Vagina (tissue), 2 donors: ENCODE data around the gene DENND1C. TPM values are rescaled to one million over a fixed set of nuclear protein-coding genes. Genes with fewer than 3 reads are reported as not detected.

Source experiments
- DNase-seq, 2 donors: peaks; one replicate each; pipeline ENCODE4 v3.0.0-alpha.2; 2017; ENCODE audit errors: extremely low spot score in 2 of 2
- H3K27ac ChIP-seq: fragments of 200-600 bp; sonication (generic); one replicate; pipeline ENCODE4 v1.5.1; 2019
- H3K27me3 ChIP-seq: fragments of 200-600 bp; sonication (generic); one replicate; pipeline ENCODE4 v1.5.1; 2019
- H3K36me3 ChIP-seq, 2 donors: fragments of 200-600 bp; sonication (generic); one replicate each; pipeline ENCODE4 v1.5.1; 2017 to 2019
- H3K4me1 ChIP-seq: fragments of 200-600 bp; sonication (generic); one replicate; pipeline ENCODE4 v1.5.1; 2019
- H3K4me3 ChIP-seq, 2 donors: fragments of 200-600 bp; sonication (generic); 1 replicate in 1 of 2; 2 replicates in 1 of 2; pipeline ENCODE4 v1.5.1; 2016 to 2019
- H3K9me3 ChIP-seq: fragments of 200-600 bp; sonication (generic); one replicate; pipeline ENCODE4 v1.5.1; 2019
- POLR2A ChIP-seq, 2 donors: fragments of 450-650 bp; IDR thresholded peaks; one replicate each; pipeline ENCODE4 v1.6.1; 2017; ENCODE audit warnings: antibody characterized with exemption in 2 of 2, mild to moderate bottlenecking in 2 of 2, moderate library complexity in 2 of 2
- POLR2AphosphoS5 ChIP-seq, 2 donors: sonication (generic); formaldehyde crosslinking; IDR thresholded peaks; one replicate each; pipeline ENCODE4 v1.9.0; 2017; ENCODE audit warnings: antibody characterized with exemption in 2 of 2, mild to moderate bottlenecking in 2 of 2, low read depth in 1 of 2; ENCODE audit not compliant: insufficient read depth in 1 of 2
- intact Hi-C: fragments of 100-400 bp; cut with DNase I; formaldehyde crosslinking; loops from one replicate; pipeline ENCODE4 v1.15.1; 2023
- small RNA-seq: library from RNA; depleted of rRNA; stranded (forward); fragments of <200 nt; gene quantifications from one replicate; pipeline ENCODE3, GENCODE V24; 2016
- total RNA-seq: library from RNA; depleted of rRNA; stranded (reverse); fragments of >200 nt; gene quantifications from one replicate; pipeline ENCODE4 v1.2.3, GENCODE V29; 2016
- TF ChIP-seq, protein P1 (sequence below), 3 experiments: fragments of 450-650 bp in 2 of 3; fragments of 200-600 bp in 1 of 3; sonication (generic) in 1 of 3; IDR thresholded peaks; one replicate each; pipeline ENCODE4 v1.5.1; 2017 to 2019; ENCODE audit warnings: antibody characterized with exemption in 3 of 3, mild to moderate bottlenecking in 2 of 3, moderate library complexity in 2 of 3

Gene DENND1C
- total RNA-seq, 1 donor from 2014 or later = 2.9 TPM

DNA sequence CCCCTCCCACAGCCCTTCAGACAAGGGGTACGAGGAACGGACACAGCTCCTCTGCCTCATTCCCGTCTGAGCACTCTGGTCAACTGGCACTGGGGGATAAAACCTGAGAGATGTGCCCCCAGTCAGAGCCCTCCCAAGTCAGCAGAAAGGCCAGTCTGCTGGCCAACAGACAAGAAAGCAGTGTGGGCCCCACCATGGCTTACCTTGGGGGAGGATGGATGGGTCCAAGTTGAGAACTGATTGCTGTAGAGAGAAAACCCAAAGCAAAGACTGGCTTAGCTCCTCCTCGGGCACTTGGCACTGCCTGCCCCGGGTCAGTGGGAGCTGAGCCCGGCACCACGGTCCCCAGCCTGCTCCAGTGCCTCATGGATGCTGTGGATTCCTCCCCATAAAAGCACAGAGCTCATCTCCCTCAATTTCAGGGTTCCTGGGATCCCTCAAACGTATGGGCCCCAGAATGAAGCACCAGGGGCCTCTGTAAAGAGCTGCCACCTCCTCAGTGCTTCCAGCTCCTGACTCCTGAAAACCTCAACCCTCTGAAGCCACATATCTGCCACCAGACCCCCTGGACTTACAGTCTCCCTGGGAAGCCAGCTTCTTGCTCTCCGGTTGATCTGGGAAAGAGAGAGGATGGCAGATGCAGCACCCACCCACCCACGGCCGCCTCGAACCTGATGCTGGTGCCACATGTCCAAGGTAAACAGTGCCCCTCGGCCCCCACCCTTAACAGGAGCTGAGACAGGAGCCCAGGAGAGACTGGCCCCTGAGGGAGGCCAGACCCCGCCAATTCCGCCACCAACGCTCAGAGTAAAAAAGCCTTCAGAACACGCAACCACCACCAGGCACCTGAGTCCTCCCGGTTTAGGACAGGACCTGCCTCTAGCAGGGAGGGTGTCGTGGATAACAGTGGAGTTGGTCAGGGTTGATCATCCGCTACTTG is 60.2 kb downstream of the DENND1C start:
- intact Hi-C loops = loop anchor here (5.0 kb wide), 1 partner anchor 316 kb away; the partner anchor contains the start of genes GPR108 and TRIP10
- H3K9me3 ChIP-seq = no peaks in the 10 kb centered on the region
- peaks cover 0 to 52% of the 10 kb centered on the region in 2 donors for H3K36me3 ChIP-seq
- no peak overlapping the region for H3K4me3 ChIP-seq
- H3K27me3 ChIP-seq = no peaks in the 10 kb centered on the region
- no peak for DNase-seq
- no peak overlapping the region for H3K27ac ChIP-seq
- TF ChIP-seq, protein P1, sequence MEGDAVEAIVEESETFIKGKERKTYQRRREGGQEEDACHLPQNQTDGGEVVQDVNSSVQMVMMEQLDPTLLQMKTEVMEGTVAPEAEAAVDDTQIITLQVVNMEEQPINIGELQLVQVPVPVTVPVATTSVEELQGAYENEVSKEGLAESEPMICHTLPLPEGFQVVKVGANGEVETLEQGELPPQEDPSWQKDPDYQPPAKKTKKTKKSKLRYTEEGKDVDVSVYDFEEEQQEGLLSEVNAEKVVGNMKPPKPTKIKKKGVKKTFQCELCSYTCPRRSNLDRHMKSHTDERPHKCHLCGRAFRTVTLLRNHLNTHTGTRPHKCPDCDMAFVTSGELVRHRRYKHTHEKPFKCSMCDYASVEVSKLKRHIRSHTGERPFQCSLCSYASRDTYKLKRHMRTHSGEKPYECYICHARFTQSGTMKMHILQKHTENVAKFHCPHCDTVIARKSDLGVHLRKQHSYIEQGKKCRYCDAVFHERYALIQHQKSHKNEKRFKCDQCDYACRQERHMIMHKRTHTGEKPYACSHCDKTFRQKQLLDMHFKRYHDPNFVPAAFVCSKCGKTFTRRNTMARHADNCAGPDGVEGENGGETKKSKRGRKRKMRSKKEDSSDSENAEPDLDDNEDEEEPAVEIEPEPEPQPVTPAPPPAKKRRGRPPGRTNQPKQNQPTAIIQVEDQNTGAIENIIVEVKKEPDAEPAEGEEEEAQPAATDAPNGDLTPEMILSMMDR (IDR thresholded peaks at IDR 0.05) = no peak
- H3K4me1 ChIP-seq = peaks cover 38% of the 10 kb centered on the region

DNA sequence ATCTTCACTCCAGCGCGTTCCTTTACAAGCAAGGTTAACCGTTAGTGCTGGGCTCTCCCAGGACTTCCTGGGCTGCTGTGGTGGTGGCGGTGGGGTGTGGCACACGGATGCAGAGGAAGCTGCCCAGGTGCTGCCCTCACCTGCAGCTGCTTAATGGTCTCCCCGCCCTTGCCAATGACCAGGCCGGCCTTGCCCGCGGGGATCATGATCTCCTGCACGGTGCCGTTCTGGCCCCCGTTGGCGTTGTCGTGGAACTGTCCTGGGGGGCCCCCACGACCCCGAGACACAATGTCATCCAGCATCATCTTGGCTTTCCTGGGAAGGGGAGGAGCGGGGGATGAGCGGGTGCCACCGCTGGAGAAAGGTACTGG is 63.0 kb downstream of the DENND1C start:
- Histone ChIP-seq H3K36me3 (peaks cover 0 to 76% of the 10 kb centered on the region in 2 donors), H3K27me3 (no peaks in the 10 kb centered on the region), H3K9me3 (no peaks in the 10 kb centered on the region), H3K27ac (no peak overlapping the region), H3K4me1 (peaks cover 28% of the 10 kb centered on the region), H3K4me3 (no peak overlapping the region)
- DNase-seq = no peak
- intact Hi-C loops = no loop called here
- TF ChIP-seq POLR2A (IDR thresholded peaks at IDR 0.05) (no peak), POLR2AphosphoS5 (IDR thresholded peaks at IDR 0.05; ENCODE audit: insufficient read depth in 1 of 2, low read depth in 1 of 2) (no peak)
- TF ChIP-seq, protein P1 (IDR thresholded peaks at IDR 0.05) = no peak

DNA sequence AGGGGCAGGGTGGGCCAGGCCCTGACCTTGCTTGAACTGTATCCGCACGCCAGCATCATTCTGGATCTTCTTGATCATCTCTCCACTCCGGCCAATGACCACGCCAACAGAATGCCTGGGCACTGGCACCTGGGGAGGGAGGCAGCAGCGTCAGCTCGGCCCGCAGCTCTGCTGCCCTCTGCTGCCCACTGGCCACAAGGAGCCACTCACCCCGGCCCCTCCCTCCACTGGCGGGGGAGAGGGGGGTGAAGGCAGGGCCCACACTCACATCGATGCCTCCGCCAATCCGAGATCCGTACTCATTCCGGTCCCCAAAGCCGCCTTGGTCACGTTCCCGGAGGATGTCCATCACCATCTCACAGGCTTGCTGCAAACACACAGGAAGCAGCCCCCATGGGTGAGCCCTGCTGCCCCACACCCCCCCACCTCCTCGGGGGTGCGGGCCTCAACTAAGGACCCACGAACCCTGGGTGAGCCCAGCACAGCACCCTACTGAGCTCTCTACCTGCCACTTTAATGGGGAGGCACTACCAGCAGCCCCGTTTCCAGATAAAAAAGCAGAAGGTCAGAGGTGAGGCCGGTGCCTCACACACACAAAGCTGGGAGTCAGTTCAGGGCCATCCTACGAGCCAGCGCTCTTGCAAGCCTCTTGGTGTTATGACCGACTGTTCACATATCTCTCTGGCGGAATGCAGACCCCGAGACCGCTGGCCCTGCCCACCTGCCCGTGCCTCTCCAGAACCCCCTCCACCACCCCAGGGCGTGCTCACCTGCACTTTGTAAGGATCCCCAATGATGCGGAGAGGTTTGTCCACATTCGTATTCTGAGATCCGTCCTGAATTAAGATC is 63.6 kb downstream of the DENND1C start:
- Histone ChIP-seq H3K27ac (no peak overlapping the region), H3K9me3 (no peaks in the 10 kb centered on the region), H3K36me3 (peaks cover 0 to 76% of the 10 kb centered on the region in 2 donors), H3K27me3 (no peaks in the 10 kb centered on the region), H3K4me1 (peaks cover 23% of the 10 kb centered on the region), H3K4me3 (no peak overlapping the region)
- intact Hi-C loops = no loop called here
- DNase-seq = no peak
- TF ChIP-seq, protein P1 (IDR thresholded peaks at IDR 0.05) = no peak
- TF ChIP-seq POLR2A (IDR thresholded peaks at IDR 0.05) (no peak), POLR2AphosphoS5 (IDR thresholded peaks at IDR 0.05; ENCODE audit: insufficient read depth in 1 of 2, low read depth in 1 of 2) (no peak)

Small RNA genes lying within 50 kb of the gene (small RNA-seq; reads per million reads assigned to genes)
- not detected for gene AC010503.2

Other genes starting within 250 kb of the DENND1C start
- 25.5 TPM for gene MLLT1, start 201.8 kb downstream of the DENND1C start, total RNA-seq
- not detected for gene ACER1, start 148.2 kb downstream of the DENND1C start, total RNA-seq
- gene CLPP, start 120.3 kb downstream of the DENND1C start, total RNA-seq = 85.9 TPM
- 77.1 TPM for gene ALKBH7, start 109.0 kb downstream of the DENND1C start, total RNA-seq
- 0.25 TPM for gene PSPN, start 105.9 kb downstream of the DENND1C start, total RNA-seq
- 52.8 TPM for gene GTF2F1, start 88.6 kb downstream of the DENND1C start, total RNA-seq
- gene KHSRP, start 57.0 kb downstream of the DENND1C start, total RNA-seq = 102 TPM
- gene SLC25A41, start 48.0 kb downstream of the DENND1C start, total RNA-seq = not detected
- 27.5 TPM for gene SLC25A23, start 22.0 kb downstream of the DENND1C start, total RNA-seq
- gene CRB3, start 17.5 kb downstream of the DENND1C start, total RNA-seq = 4.9 TPM
- 5.6 TPM for gene TUBB4A, start 20.5 kb upstream of the DENND1C start, total RNA-seq
- 7.9 TPM for gene TNFSF9, start 49.2 kb upstream of the DENND1C start, total RNA-seq
- gene CD70, start 109.4 kb upstream of the DENND1C start, total RNA-seq = not detected
- gene TNFSF14, start 188.4 kb upstream of the DENND1C start, total RNA-seq = 1.7 TPM
- 1,239 TPM for gene C3, start 238.9 kb upstream of the DENND1C start, total RNA-seq